Bronchial epithelial cell (primary cell): ENCODE results near the gene PRRC2B. TPM values are rescaled to one million over a fixed set of nuclear protein-coding genes. Genes with fewer than 3 reads are reported as not detected.

Experiments used
- DNase-seq: peaks from one replicate; pipeline ENCODE4 v3.0.0-alpha.2; 2010; ENCODE audit warnings: low read depth
- FAIRE-seq: peaks from 2 replicates; lab custom pipeline; 2011; peaks lifted over from hg19 to GRCh38; lab: Jason Lieb, UNC
- H3K27me3 ChIP-seq: 2 replicates; pipeline ENCODE4 v1.5.1; 2011; ENCODE audit warnings: low read length; ENCODE audit not compliant: control insufficient read depth, insufficient read depth
- H3K36me3 ChIP-seq: 2 replicates; pipeline ENCODE4 v1.5.1; 2011; ENCODE audit warnings: low read length; ENCODE audit not compliant: control insufficient read depth, insufficient read depth
- H3K4me3 ChIP-seq: 2 replicates; pipeline ENCODE4 v1.5.1; 2011; ENCODE audit warnings: mild to moderate bottlenecking, low read depth, low read length, control low read depth
- total RNA-seq: library from RNA; depleted of rRNA; stranded (reverse); fragments of >200 nt; gene quantifications from 2 replicates; pipeline ENCODE4 v1.2.1, GENCODE V29; 2014
- TF ChIP-seq, protein P1 (sequence below): IDR thresholded peaks from 2 replicates; pipeline ENCODE4 v1.5.1; 2011; ENCODE audit warnings: mild to moderate bottlenecking, moderate library complexity, low read length, control low read depth, inconsistent platforms; ENCODE audit not compliant: insufficient read depth, severe bottlenecking

The PRRC2B gene
- total RNA-seq, 1 donor from 2014 or later, result 20.0 TPM

DNA sequence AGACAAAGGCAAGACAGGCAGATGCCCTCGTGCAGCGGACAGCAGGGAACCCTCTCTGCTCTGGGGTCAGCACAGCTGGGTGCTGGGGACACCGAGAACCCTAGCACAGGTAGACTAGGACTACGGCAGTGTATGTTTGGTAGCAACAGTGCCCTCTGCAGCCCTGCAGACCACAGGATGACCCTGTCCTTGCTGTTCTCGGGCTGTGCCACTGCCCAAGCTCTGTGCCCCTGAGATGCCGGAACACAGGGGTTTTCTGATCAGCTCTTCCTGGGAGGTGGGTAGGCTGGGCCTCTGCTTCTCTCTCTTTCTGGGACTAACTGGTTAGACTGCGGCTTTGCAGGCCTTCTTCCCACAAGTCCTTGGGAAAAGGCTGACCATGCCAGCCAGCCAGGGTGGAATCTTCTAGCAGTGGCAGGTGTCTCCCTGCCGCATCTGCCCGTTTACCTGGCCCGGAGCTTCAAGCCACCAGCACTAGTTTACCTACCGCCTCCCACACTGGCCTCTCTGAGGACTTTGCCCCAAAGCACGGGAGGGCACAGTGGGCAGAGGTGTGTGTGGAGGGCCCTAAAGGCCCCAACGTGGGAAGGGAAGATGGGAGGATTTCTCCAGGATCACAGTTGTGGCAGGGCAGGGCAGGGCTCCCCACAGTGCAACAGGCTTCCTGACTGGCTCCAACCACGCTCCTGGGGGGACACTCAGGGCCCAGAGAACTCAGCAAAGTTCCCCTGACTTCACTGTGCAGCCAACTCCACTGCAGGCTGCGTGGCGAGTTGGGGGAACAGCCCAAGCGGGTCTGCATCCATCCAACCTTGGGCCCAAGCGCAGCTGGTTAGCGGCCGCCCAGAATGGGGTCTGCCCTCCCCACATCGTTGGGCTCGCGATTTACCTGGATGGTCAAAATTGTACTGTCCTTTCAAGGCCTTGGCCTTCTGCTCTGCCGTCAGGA is 136.0 kb downstream of the PRRC2B start:
- TF ChIP-seq, protein P1, sequence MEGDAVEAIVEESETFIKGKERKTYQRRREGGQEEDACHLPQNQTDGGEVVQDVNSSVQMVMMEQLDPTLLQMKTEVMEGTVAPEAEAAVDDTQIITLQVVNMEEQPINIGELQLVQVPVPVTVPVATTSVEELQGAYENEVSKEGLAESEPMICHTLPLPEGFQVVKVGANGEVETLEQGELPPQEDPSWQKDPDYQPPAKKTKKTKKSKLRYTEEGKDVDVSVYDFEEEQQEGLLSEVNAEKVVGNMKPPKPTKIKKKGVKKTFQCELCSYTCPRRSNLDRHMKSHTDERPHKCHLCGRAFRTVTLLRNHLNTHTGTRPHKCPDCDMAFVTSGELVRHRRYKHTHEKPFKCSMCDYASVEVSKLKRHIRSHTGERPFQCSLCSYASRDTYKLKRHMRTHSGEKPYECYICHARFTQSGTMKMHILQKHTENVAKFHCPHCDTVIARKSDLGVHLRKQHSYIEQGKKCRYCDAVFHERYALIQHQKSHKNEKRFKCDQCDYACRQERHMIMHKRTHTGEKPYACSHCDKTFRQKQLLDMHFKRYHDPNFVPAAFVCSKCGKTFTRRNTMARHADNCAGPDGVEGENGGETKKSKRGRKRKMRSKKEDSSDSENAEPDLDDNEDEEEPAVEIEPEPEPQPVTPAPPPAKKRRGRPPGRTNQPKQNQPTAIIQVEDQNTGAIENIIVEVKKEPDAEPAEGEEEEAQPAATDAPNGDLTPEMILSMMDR, result no peak
- peaks cover 12% of the 10 kb centered on the region for H3K36me3 ChIP-seq

DNA sequence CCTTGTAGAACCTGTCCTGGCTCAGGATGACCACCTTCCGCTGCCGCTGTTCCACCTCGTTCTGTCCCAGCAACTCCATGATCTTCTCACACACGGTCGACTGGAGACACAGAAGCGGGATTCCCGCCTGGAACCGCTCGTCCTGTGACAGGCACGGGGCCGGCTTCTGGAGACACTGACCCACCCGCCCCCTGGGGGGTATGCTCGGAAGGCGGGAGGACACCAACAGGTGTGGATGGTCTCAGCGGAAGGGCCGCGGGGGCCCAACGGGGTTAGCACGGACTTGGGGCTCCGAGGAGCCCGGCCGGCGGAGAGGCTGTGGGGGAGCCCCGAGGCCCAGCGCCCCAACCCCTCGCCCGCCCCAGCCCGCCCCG is 136.6 kb downstream of the PRRC2B start:
- DNase-seq, result peak; percentile 5
- peak overlapping the region; percentile 85 for H3K4me3 ChIP-seq
- FAIRE-seq, result no peak
- TF ChIP-seq, protein P1, result peak; percentile 50
- H3K36me3 ChIP-seq, result peaks cover 12% of the 10 kb centered on the region
- H3K27me3 ChIP-seq, result no peaks in the 10 kb centered on the region

More for the DNA sequence above, 136.0 kb downstream of the PRRC2B start:
- Histone ChIP-seq H3K27me3 (no peaks in the 10 kb centered on the region), H3K4me3 (peak overlapping the region; percentile 85)
- FAIRE-seq (no peak), DNase-seq (no peak)

DNA sequence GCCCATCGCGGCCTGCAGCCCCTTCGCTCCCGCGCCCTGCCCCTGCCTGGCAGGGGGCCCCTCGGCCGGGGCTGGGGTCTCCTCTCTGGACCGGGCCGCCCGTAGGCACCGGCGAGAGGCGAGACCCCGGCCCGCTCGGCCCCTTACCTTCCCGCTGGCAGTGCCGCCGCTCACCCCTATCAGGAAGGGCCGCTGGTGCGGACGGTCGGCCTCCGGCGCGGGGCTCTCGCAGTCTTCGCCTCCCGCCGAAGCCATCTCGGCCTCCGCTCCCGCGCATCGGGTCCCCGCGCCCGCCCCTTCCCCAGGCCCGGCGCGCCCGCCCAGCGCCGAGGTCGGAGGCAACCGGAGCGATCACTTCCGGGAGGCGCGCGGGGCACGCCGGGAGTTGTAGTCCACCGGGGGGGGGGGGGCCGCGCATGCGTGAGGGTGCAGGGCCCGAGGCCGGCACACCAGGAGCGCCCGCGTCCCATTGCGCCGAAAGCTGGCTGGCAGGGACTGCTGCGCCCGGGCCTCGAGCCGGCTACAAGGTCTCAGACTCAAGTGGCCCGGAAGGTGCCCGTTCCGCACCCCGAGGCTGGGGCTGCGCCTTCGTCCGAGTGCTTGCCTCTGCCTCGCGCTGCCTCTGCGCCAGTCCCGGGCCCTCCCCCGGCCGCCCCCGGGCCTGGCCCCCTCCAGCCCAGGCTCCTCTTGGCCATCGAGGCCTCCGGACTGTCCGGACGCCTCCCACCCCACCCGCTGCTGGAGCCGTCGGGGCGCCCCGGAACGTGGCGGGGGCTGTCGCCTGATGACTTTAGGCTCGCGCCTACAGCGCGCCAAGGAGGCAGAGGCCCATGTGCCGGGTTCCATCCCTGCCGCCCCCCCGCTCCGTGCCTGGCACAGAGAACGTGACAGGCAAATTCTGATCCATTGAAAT is 137.3 kb downstream of the PRRC2B start, which contains the start of gene UCK1:
Gene UCK1, minus strand, starts transcription at position 344 of the 913 bp plus-strand sequence. Its CDS starts 89 bp downstream, at position 255.
- H3K27me3 ChIP-seq, result no peaks in the 10 kb centered on the region
- FAIRE-seq (no peak), DNase-seq (peak; percentile 41)
- H3K4me3 ChIP-seq, result peak within 1 kb of the TSS; percentile 85
- peaks cover 11% of the 10 kb centered on the region for H3K36me3 ChIP-seq
- TF ChIP-seq, protein P1, result no peak

DNA sequence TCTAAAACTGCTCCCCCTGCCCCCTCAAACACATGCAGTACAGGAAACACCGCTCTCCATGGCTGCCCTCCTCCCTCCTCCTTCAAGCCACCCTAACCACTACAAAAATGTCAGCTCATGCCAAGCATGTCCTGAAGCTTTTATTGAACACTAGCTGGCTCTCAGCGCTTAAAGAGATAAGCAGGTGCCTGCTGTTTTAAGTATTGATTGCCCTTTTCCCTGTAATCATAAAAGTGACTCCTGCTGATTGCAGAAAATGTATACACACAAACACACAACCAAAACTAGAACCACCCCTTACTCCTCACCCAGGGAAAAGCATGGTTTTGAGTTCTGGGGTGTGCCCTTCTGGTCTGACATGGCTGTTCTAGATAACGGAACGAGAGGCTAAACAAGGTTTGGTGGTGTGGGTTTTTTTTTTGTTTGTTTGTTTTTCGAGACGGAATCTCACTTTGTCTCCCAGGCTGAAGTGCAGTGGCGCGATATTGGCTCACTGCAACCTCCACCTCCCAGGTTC is 140.9 kb downstream of the PRRC2B start:
- H3K36me3 ChIP-seq, result no peaks in the 10 kb centered on the region
- H3K4me3 ChIP-seq, result no peak overlapping the region
- no peaks in the 10 kb centered on the region for H3K27me3 ChIP-seq
- DNase-seq, result no peak
- FAIRE-seq, result no peak
- TF ChIP-seq, protein P1, result no peak

DNA sequence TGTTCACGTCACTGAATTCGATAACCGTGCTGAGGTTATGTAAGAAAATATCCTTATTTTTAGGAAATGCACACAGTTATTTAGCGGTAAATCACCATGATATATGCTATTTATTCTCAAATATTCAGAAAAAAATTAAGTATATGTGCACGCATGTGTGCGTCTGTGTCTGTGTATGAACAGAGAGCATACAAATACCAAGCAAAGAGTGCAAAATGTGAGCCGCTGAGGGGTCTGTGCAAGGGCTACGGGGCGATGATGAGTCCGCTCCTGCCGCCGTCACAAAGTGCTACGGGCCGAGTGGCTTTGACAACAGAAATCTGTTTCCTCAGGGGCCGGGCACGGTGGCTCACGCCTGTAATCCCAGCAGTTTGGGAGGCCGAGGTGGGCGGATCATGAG is 144.1 kb downstream of the PRRC2B start:
- DNase-seq (no peak), FAIRE-seq (no peak)
- Histone ChIP-seq H3K36me3 (no peaks in the 10 kb centered on the region), H3K27me3 (no peaks in the 10 kb centered on the region), H3K4me3 (no peak overlapping the region)
- TF ChIP-seq, protein P1, result no peak
